K562 (cell line): ENCODE data around the gene BRD7. TPM values are rescaled to one million over a fixed set of nuclear protein-coding genes. Genes with fewer than 3 reads are reported as not detected.

Experiments
- ATAC-seq: fragments of 200-7000 bp; cut with Tn5 transposase; 3 replicates; pipeline ENCODE4 v1.9.1; 2020; ENCODE audit warnings: moderate library complexity
- BruUV-seq: library from RNA; stranded (reverse); fragments of 400-500 nt; replicated peaks from 2 replicates; lab custom pipeline; 2021; lab: Mats Ljungman, UMichigan
- CTCF ChIA-PET: fragments of 300-600 bp; formaldehyde crosslinking; extraction: SDS; loops from one replicate; lab custom pipeline; 2021; ENCODE audit warnings: low intra/inter-chr PET ratio; lab: Yijun Ruan, JAX
- POLR2A ChIA-PET: fragments of 300-600, 350-650 bp; sonication (Branson Sonifier 250); formaldehyde crosslinking; extraction: SDS; loops from one replicate; lab custom pipeline; 2021; ENCODE audit warnings: antibody characterized with exemption, inconsistent platforms; lab: Yijun Ruan, JAX
- DNase-seq, 4 experiments: peaks; one replicate each; pipeline versions ENCODE4 v3.0.0 to v3.0.0-alpha.2; 2011 to 2018; ENCODE audit warnings: low spot score in 3 of 4, mixed read lengths in 3 of 4; ENCODE audit errors: extremely low read depth in 1 of 4
- FAIRE-seq: peaks from 2 replicates; lab custom pipeline; 2011; peaks lifted over from hg19 to GRCh38; lab: Jason Lieb, UNC
- H2AFZ ChIP-seq: 2 replicates; pipeline ENCODE4 v1.6.0; 2011; ENCODE audit warnings: low read depth, low read length, control low read depth, inconsistent platforms
- H3K27ac ChIP-seq: fragments of 200-600 bp; 3 replicates; pipeline ENCODE4 v1.8.0; 2011; ENCODE audit warnings: low read depth, mild to moderate bottlenecking, control low read depth, inconsistent platforms, low read length, moderate library complexity, mixed read lengths; ENCODE audit errors: extremely low read depth
- H3K27me3 ChIP-seq, 2 experiments: fragments of 300-600 bp in 1 of 2; 2 replicates in 1 of 2; 3 replicates in 1 of 2; pipeline versions ENCODE4 v1.6.0 to v1.8.0; 2011; ENCODE audit warnings: inconsistent platforms in 2 of 2, low read length in 2 of 2, mild to moderate bottlenecking in 1 of 2, mixed read lengths in 1 of 2, moderate library complexity in 1 of 2; ENCODE audit not compliant: control insufficient read depth in 2 of 2, insufficient read depth in 2 of 2
- H3K36me3 ChIP-seq: fragments of 300-600 bp; 3 replicates; pipeline ENCODE4 v1.8.0; 2011; ENCODE audit warnings: mild to moderate bottlenecking, low read length, inconsistent platforms; ENCODE audit not compliant: control insufficient read depth, insufficient read depth
- H3K4me1 ChIP-seq, 2 experiments: fragments of 200-600 bp in 1 of 2; replicated peaks in 1 of 2; 2 replicates in 1 of 2; 3 replicates in 1 of 2; pipeline versions ENCODE4 v1.5.1 to v1.8.0; 2011; ENCODE audit warnings: inconsistent platforms in 2 of 2, low read length in 2 of 2, mild to moderate bottlenecking in 1 of 2, mixed read lengths in 1 of 2, moderate library complexity in 1 of 2; ENCODE audit not compliant: control insufficient read depth in 2 of 2, insufficient read depth in 2 of 2
- H3K4me2 ChIP-seq: 2 replicates; pipeline ENCODE4 v1.6.1; 2011; ENCODE audit warnings: low read length, control low read depth, inconsistent platforms, mixed read lengths; ENCODE audit not compliant: insufficient read depth
- H3K4me3 ChIP-seq: fragments of 200-600 bp; sonication (generic), shearing (Covaris generic); 2 replicates; pipeline ENCODE4 v1.5.1; 2016; ENCODE audit warnings: control low read depth, inconsistent platforms
- H3K79me2 ChIP-seq: fragments of 200-600 bp; 3 replicates; pipeline ENCODE4 v1.8.0; 2011; ENCODE audit warnings: low read length, inconsistent platforms; ENCODE audit not compliant: control insufficient read depth, insufficient read depth
- H3K9ac ChIP-seq, 2 experiments: 2 replicates each; pipeline versions ENCODE4 v1.6.0 to v1.6.1; 2011; ENCODE audit warnings: low read depth in 2 of 2, low read length in 2 of 2, control low read depth in 1 of 2, inconsistent platforms in 1 of 2, mild to moderate bottlenecking in 1 of 2, mixed read lengths in 1 of 2; ENCODE audit not compliant: insufficient read depth in 1 of 2
- H3K9me1 ChIP-seq: one replicate; pipeline ENCODE4 v1.6.0; 2011; ENCODE audit warnings: inconsistent platforms, mild to moderate bottlenecking, low read length, moderate library complexity; ENCODE audit not compliant: control insufficient read depth, insufficient read depth
- H3K9me3 ChIP-seq: replicated peaks from 2 replicates; pipeline ENCODE4 v1.5.1; 2011; ENCODE audit warnings: low read depth, low read length, inconsistent platforms; ENCODE audit not compliant: control insufficient read depth, insufficient read depth
- H4K20me1 ChIP-seq: replicated peaks from 2 replicates; pipeline ENCODE4 v1.6.1; 2011; ENCODE audit warnings: low read length, inconsistent platforms, mixed read lengths; ENCODE audit not compliant: control insufficient read depth, insufficient read depth
- GABPB1 ChIP-seq: sonication (generic); formaldehyde crosslinking; IDR thresholded peaks from 2 replicates; pipeline ENCODE4 v1.8.0; 2022; ENCODE audit warnings: mild to moderate bottlenecking, missing genetic modification reagents
- JUNB ChIP-seq: fragments of 450-650 bp; formaldehyde crosslinking; conservative IDR thresholded peaks from 2 replicates; pipeline ENCODE4 v1.4.0; 2020; ENCODE audit warnings: mild to moderate bottlenecking
- L3MBTL2 ChIP-seq: fragments of 450-650 bp; IDR thresholded peaks from 2 replicates; pipeline ENCODE4 v1.6.1; 2016; ENCODE audit warnings: mild to moderate bottlenecking, moderate library complexity
- NCOA1 ChIP-seq: fragments of 450-650 bp; IDR thresholded peaks from 2 replicates; pipeline ENCODE4 v1.6.1; 2016; ENCODE audit warnings: low read depth
- RBFOX2 ChIP-seq: fragments of 200-400 bp; formaldehyde crosslinking; IDR thresholded peaks from 2 replicates; pipeline ENCODE4 v1.6.1; 2017; ENCODE audit warnings: low read depth, mild to moderate bottlenecking, low read length, moderate library complexity
- RBM14 ChIP-seq: fragments of 200-400 bp; formaldehyde crosslinking; IDR thresholded peaks from 2 replicates; pipeline ENCODE4 v1.6.1; 2018; ENCODE audit warnings: low read depth, mild to moderate bottlenecking, low read length, moderate library complexity, borderline replicate concordance; ENCODE audit not compliant: insufficient read depth
- RFX7 ChIP-seq: fragments of 250-450 bp; sonication (Bioruptor Pico); IDR thresholded peaks from 2 replicates; pipeline ENCODE4 v1.5.1; 2021; ENCODE audit warnings: mild to moderate bottlenecking
- ZBTB8A ChIP-seq: fragments of 450-650 bp; IDR thresholded peaks from 2 replicates; pipeline ENCODE4 v1.6.1; 2018; ENCODE audit warnings: mild to moderate bottlenecking, moderate library complexity; ENCODE audit not compliant: partially characterized antibody
- ZNF282 ChIP-seq: sonication (generic); formaldehyde crosslinking; IDR thresholded peaks from 2 replicates; pipeline ENCODE4 v1.8.1; 2023; ENCODE audit warnings: missing genetic modification reagents
- WGBS: fragments of 100-300 bp; shearing (Covaris generic); methylation state at CpG from one replicate; pipeline ENCODE4 v1.1.6; 2016; ENCODE audit warnings: low coverage, mixed read lengths; ENCODE audit not compliant: insufficient coverage; ENCODE audit errors: missing lambda C conversion rate; 5-methylcytosine and 5-hydroxymethylcytosine counted together
- in situ Hi-C: fragments of 300-500 bp; cut with MboI; formaldehyde crosslinking; loops from 4 replicates; pipeline ENCODE4 v1.15.0; 2018; ENCODE audit warnings: inconsistent platforms, mixed read lengths
- intact Hi-C: fragments of 100-400 bp; cut with micrococcal nuclease; formaldehyde crosslinking; loops from 2 replicates; pipeline ENCODE4 v1.14.2; 2022
- polyA plus RNA-seq, 8 experiments: library from polyadenylated mRNA; depleted of rRNA in 4 of 8; stranded (reverse) in 5 of 8; unstranded in 3 of 8; fragments of >200 nt; fragmentation: Nextera tagmentation in 2 of 8; fragmentation: Illumina TruSeq in 1 of 8; extraction: Ambion mirVana in 2 of 8; extraction: Trizol in 1 of 8; gene quantifications; 2 replicates each; pipeline versions ENCODE4 v1.2.1 to v1.2.3, GENCODE V29; 2011 to 2014; ENCODE audit warnings: inconsistent platforms in 1 of 8, missing spikeins in 1 of 8
- total RNA-seq, 7 experiments: library from RNA; depleted of rRNA in 6 of 7; stranded (reverse); fragments of >200 nt in 6 of 7; fragmentation: Illumina TruSeq in 2 of 7; extraction: Trizol in 2 of 7; gene quantifications; 2 replicates each; pipeline versions ENCODE4 v1.2.1 to v1.2.3, GENCODE V29; 2011 to 2021; ENCODE audit warnings: low replicate concordance in 1 of 7
- TF ChIP-seq, protein P1 (sequence below): fragments of 250-450 bp; sonication (Bioruptor Pico); IDR thresholded peaks from 2 replicates; pipeline ENCODE4 v1.4.0; 2020; ENCODE audit warnings: mild to moderate bottlenecking, moderate library complexity

The BRD7 gene
- total and polyA plus RNA-seq, 9 of the 15 experiments (the other 6 are each of a cell fraction or from before 2014, with no cell fraction given) = 20.6 to 101 (median 68.7) TPM

DNA sequence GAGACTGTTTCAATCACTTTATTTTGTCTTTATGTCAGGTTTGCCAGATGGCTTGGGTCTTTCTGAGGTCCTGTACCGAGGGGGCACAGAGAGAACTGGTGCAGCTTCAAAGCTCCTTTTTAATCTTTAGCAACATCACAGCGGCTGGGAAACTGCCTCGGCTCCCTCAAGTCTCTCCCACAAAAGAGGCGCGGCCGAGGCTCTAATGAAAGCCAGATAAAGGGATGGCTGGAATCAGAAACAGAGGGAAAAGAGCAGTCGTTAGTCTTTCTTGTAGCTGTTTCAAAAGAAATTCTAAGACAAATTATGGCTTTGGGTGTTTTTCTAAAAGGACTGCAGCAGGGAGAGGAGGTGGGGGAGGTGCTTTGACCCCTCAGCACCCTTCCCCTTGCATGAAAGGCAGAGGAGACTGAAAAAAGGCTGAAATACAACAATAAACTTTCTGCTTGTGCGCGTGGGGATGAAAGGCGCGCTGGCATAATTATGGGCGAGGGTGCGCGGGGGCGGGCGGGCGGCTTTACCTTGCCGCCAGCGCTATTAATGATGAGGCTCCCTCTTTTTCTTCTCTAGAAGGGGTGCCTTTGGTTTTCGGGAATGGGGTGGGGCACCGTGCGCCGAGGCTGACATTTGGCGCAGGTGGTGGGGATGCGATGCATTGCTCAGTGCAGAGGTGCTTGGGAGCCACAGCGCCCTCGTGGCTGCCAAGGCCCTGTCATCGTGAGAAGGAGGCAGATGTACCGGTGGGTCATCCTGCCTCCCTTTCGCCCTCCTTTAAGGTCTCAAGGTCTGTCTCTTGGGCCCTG is 22.3 kb upstream of the BRD7 start:
- Histone ChIP-seq H3K27ac (no peak overlapping the region), H4K20me1 (no peaks in the 10 kb centered on the region), H3K4me2 (no peak overlapping the region), H3K4me3 (no peak overlapping the region), H3K36me3 (no peaks in the 10 kb centered on the region), H3K9me1 (no peaks in the 10 kb centered on the region), H3K4me1 (peaks cover 13 to 21% of the 10 kb centered on the region in 2 experiments; a peak in 4 of 5 replicates), H3K79me2 (no peaks in the 10 kb centered on the region), H2AFZ (no peak overlapping the region), H3K9me3 (no peaks in the 10 kb centered on the region), H3K27me3 (peaks cover 0 to 16% of the 10 kb centered on the region in 2 experiments; a peak in 1 of 5 replicates), H3K9ac (no peak overlapping the region)
- in situ Hi-C loops (no loop called here), intact Hi-C loops (no loop called here)
- DNase-seq (no peak), ATAC-seq (no peak), FAIRE-seq (no peak)
- POLR2A ChIA-PET = interaction anchor here (0.6 kb wide), 2 partner anchors 148 to 522 kb away, joined by 4 read pairs; no protein-coding TSS in a partner anchor
- no peak for TF ChIP-seq ZNF282 (CRISPR knock-in tag)
- TF ChIP-seq L3MBTL2 = peak; percentile 44; the same call in 1 of the 2 replicates
- WGBS = 25% methylated on average over 15 of the region's 30 CpGs
- BruUV-seq = no TSS peak
- CTCF ChIA-PET = no interaction called here

DNA sequence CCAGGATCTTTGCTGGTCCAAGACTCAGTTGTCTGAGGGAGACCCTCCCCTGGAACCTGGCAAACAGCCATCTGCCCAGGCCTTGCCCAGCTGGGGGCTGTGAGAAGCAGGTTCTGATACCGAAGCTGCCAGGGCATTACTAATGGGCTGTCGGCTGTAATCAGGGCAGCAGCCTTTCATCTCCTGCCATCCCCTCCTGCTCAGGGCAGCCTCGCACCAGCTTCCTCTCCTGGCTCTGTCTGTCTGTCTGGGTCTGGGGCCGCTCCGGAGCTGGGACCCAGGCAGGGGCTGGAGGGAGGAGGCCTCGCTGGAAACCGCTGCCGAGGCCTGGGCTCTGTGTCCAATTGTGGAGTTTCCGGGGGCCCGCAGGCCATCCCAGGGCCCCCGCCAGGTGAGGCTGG is 21.6 kb upstream of the BRD7 start:
- DNase-seq (no peak), FAIRE-seq (no peak), ATAC-seq (no peak)
- Histone ChIP-seq H3K9me3 (no peaks in the 10 kb centered on the region), H3K27me3 (peaks cover 0 to 17% of the 10 kb centered on the region in 2 experiments; a peak in 1 of 5 replicates), H3K9ac (no peak overlapping the region), H3K9me1 (no peaks in the 10 kb centered on the region), H3K79me2 (no peaks in the 10 kb centered on the region), H3K36me3 (no peaks in the 10 kb centered on the region), H3K4me2 (no peak overlapping the region), H3K4me1 (peaks cover 9 to 14% of the 10 kb centered on the region in 2 experiments; a peak in 2 of 5 replicates), H4K20me1 (no peaks in the 10 kb centered on the region), H3K4me3 (no peak overlapping the region), H2AFZ (no peak overlapping the region), H3K27ac (no peak overlapping the region)
- 32% methylated on average over 8 of the region's 11 CpGs for WGBS
- intact Hi-C loops = no loop called here
- POLR2A ChIA-PET = interaction anchor here (0.5 to 0.6 kb wide), 3 partner anchors 148 to 521 kb away, joined by 3 to 4 read pairs (median 4); no protein-coding TSS in a partner anchor
- no TSS peak for BruUV-seq
- in situ Hi-C loops = no loop called here
- CTCF ChIA-PET = no interaction called here
- TF ChIP-seq ZBTB8A = no peak
- no peak for TF ChIP-seq JUNB (CRISPR knock-in tag)
- no peak for TF ChIP-seq RBM14
- no peak for TF ChIP-seq RFX7 (CRISPR knock-in tag)
- TF ChIP-seq, protein P1, sequence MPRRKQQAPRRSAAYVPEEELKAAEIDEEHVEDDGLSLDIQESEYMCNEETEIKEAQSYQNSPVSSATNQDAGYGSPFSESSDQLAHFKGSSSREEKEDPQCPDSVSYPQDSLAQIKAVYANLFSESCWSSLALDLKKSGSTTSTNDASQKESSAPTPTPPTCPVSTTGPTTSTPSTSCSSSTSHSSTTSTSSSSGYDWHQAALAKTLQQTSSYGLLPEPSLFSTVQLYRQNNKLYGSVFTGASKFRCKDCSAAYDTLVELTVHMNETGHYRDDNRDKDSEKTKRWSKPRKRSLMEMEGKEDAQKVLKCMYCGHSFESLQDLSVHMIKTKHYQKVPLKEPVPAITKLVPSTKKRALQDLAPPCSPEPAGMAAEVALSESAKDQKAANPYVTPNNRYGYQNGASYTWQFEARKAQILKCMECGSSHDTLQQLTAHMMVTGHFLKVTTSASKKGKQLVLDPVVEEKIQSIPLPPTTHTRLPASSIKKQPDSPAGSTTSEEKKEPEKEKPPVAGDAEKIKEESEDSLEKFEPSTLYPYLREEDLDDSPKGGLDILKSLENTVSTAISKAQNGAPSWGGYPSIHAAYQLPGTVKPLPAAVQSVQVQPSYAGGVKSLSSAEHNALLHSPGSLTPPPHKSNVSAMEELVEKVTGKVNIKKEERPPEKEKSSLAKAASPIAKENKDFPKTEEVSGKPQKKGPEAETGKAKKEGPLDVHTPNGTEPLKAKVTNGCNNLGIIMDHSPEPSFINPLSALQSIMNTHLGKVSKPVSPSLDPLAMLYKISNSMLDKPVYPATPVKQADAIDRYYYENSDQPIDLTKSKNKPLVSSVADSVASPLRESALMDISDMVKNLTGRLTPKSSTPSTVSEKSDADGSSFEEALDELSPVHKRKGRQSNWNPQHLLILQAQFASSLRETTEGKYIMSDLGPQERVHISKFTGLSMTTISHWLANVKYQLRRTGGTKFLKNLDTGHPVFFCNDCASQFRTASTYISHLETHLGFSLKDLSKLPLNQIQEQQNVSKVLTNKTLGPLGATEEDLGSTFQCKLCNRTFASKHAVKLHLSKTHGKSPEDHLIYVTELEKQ (CRISPR knock-in tag) = no peak
- TF ChIP-seq RBFOX2 = peak; percentile 27; the same call in 1 of the 2 replicates
- TF ChIP-seq GABPB1 (CRISPR knock-in tag) = no peak
- no peak for TF ChIP-seq NCOA1
